Caco-2 (cell line): ENCODE results near the gene SIM2. TPM values are rescaled to one million over a fixed set of nuclear protein-coding genes. Genes with fewer than 3 reads are reported as not detected.

Experiments used
- BruUV-seq: library from RNA; stranded (reverse); fragments of 400-500 nt; replicated peaks from 2 replicates; lab custom pipeline; 2021; lab: Mats Ljungman, UMichigan
- CTCF ChIA-PET: fragments of 300-600 bp; sonication (Branson Sonifier 250); formaldehyde crosslinking; loops from one replicate; lab custom pipeline; 2022; ENCODE audit warnings: antibody characterized with exemption; lab: Charles Lee
- POLR2A ChIA-PET: fragments of 300-600 bp; sonication (Branson Sonifier 250); formaldehyde crosslinking; loops from one replicate; lab custom pipeline; 2022; ENCODE audit warnings: antibody characterized with exemption; lab: Charles Lee
- DNase-seq, 2 experiments: peaks; one replicate each; pipeline versions ENCODE4 v3.0.0 to v3.0.0-alpha.2; 2020 to 2022
- H3K27me3 ChIP-seq: replicated peaks from 2 replicates; pipeline ENCODE4 v1.6.0; 2011; ENCODE audit warnings: low read length; ENCODE audit not compliant: control insufficient read depth, insufficient read depth
- H3K36me3 ChIP-seq: 2 replicates; pipeline ENCODE4 v1.5.1; 2011; ENCODE audit warnings: low read length; ENCODE audit not compliant: control insufficient read depth, insufficient read depth
- H3K4me1 ChIP-seq: fragments of 250-450 bp; sonication (Bioruptor Pico); 2 replicates; pipeline ENCODE4 v1.5.1; 2020; ENCODE audit warnings: mild to moderate bottlenecking
- H3K4me3 ChIP-seq: 2 replicates; pipeline ENCODE4 v1.5.1; 2011; ENCODE audit warnings: low read depth, mild to moderate bottlenecking, control low read depth, low read length
- H3K9me3 ChIP-seq: fragments of 250-450 bp; sonication (Bioruptor Pico); 2 replicates; pipeline ENCODE4 v1.5.1; 2020; ENCODE audit warnings: mild to moderate bottlenecking, moderate library complexity
- H3K27ac Mint-ChIP-seq: one replicate; pipeline ENCODE4 v1.8.0; 2022; ENCODE audit warnings: mixed read lengths; ENCODE audit not compliant: unreplicated experiment
- H3K27me3 Mint-ChIP-seq: one replicate; pipeline ENCODE4 v1.8.0; 2022; ENCODE audit warnings: mixed read lengths; ENCODE audit not compliant: insufficient read depth, unreplicated experiment
- H3K36me3 Mint-ChIP-seq: one replicate; pipeline ENCODE4 v1.8.0; 2022; ENCODE audit warnings: mild to moderate bottlenecking, mixed read lengths; ENCODE audit not compliant: insufficient read depth, unreplicated experiment
- H3K4me1 Mint-ChIP-seq: one replicate; pipeline ENCODE4 v1.8.0; 2022; ENCODE audit warnings: low read depth, mixed read lengths; ENCODE audit not compliant: unreplicated experiment
- H3K4me3 Mint-ChIP-seq: one replicate; pipeline ENCODE4 v1.8.0; 2022; ENCODE audit warnings: mild to moderate bottlenecking, moderate library complexity, mixed read lengths; ENCODE audit not compliant: unreplicated experiment
- H3K9me3 Mint-ChIP-seq: one replicate; pipeline ENCODE4 v1.8.0; 2022; ENCODE audit warnings: mixed read lengths; ENCODE audit not compliant: unreplicated experiment
- CTCF ChIP-seq, 2 experiments: fragments of 200-600 bp in 1 of 2; IDR thresholded peaks; 1 replicate in 1 of 2; 2 replicates in 1 of 2; pipeline versions ENCODE4 v1.5.1 to v1.8.0; 2011 to 2022; ENCODE audit warnings: antibody characterized with exemption in 1 of 2, control low read depth in 1 of 2, inconsistent platforms in 1 of 2, low read depth in 1 of 2, low read length in 1 of 2, mild to moderate bottlenecking in 1 of 2, moderate library complexity in 1 of 2; ENCODE audit not compliant: insufficient read depth in 1 of 2, severe bottlenecking in 1 of 2, unreplicated experiment in 1 of 2
- intact Hi-C: fragments of 100-400 bp; cut with micrococcal nuclease; formaldehyde crosslinking; loops from one replicate; pipeline ENCODE4 v1.10.0; 2022; ENCODE audit not compliant: unreplicated experiment
- total RNA-seq: library from RNA; stranded (reverse); gene quantifications from 2 replicates; pipeline ENCODE4 v1.2.3, GENCODE V29; 2022

SIM2 gene
- total RNA-seq, 1 experiment from 2014 or later, result 9.4 TPM

- Mint-ChIP-seq H3K4me3 (no peak overlapping the region), H3K36me3 (no peaks in the 10 kb centered on the region), H3K4me1 (no peaks in the 10 kb centered on the region), H3K27ac (no peak overlapping the region), H3K9me3 (no peaks in the 10 kb centered on the region), H3K27me3 (no peaks in the 10 kb centered on the region)
- ChIA-PET CTCF (no interaction called here), POLR2A (no interaction called here)
- H3K4me1 ChIP-seq, result no peaks in the 10 kb centered on the region
- no peak overlapping the region for H3K4me3 ChIP-seq
- TF ChIP-seq CTCF (IDR thresholded peaks at IDR 0.05; ENCODE audit: insufficient read depth in 1 of 2, low read depth in 1 of 2, low read length in 1 of 2, severe bottlenecking in 1 of 2, unreplicated experiment in 1 of 2), result no peak
- no TSS peak for BruUV-seq
- no peaks in the 10 kb centered on the region for H3K9me3 ChIP-seq
- intact Hi-C loops, result no loop called here
- no peaks in the 10 kb centered on the region for H3K36me3 ChIP-seq
- DNase-seq, result no peak
- no peaks in the 10 kb centered on the region for H3K27me3 ChIP-seq
These were observed 75.1 kb downstream of the SIM2 start for GRCh38 chr21:36773995-36774394.

- no peaks in the 10 kb centered on the region for H3K27me3 ChIP-seq
- POLR2A ChIA-PET, result no interaction called here
- no peaks in the 10 kb centered on the region for H3K4me1 ChIP-seq
- no peaks in the 10 kb centered on the region for H3K36me3 Mint-ChIP-seq
- no peaks in the 10 kb centered on the region for H3K4me1 Mint-ChIP-seq
- H3K9me3 Mint-ChIP-seq, result peaks cover 15% of the 10 kb centered on the region
- no peak for DNase-seq
- no peak overlapping the region for H3K27ac Mint-ChIP-seq
- H3K4me3 ChIP-seq, result no peak overlapping the region
- H3K36me3 ChIP-seq, result no peaks in the 10 kb centered on the region
- H3K4me3 Mint-ChIP-seq, result no peak overlapping the region
- CTCF ChIA-PET, result interaction anchor here (1.6 kb wide), 1 partner anchor 147 kb away, joined by 3 read pairs; no protein-coding TSS in a partner anchor
- intact Hi-C loops, result no loop called here
- no TSS peak for BruUV-seq
- H3K27me3 Mint-ChIP-seq, result no peaks in the 10 kb centered on the region
- TF ChIP-seq CTCF (IDR thresholded peaks at IDR 0.05; ENCODE audit: insufficient read depth in 1 of 2, low read depth in 1 of 2, low read length in 1 of 2, severe bottlenecking in 1 of 2, unreplicated experiment in 1 of 2), result no peak
- H3K9me3 ChIP-seq, result 0 out of 2 replicates have a peak, but pooled peaks cover 3% of the 10 kb centered on the region
These were observed 78.2 kb downstream of the SIM2 start for GRCh38 chr21:36776981-36777617.

DNA sequence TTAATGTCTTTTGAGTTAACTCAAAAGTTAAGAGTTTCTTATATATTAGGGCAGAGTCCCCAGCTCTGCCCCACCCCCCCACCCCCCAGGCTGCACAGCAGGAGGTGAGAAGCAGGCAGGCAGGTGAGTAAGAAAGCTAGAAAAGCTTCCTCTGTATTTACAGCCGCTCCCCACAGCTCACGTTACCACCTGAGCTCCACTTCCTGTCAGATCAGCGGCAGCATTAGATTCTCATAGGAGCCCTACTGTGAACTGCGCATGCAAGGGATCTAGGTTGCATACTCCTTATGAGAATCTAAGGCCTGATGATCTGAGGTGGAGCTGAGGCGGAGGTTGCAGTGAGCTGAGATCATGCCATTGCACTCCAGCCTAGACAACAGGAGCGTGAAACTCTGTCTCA is 81.9 kb downstream of the SIM2 start:
- CTCF ChIA-PET, result no interaction called here
- Histone ChIP-seq H3K4me3 (no peak overlapping the region), H3K36me3 (no peaks in the 10 kb centered on the region), H3K4me1 (peaks cover 17% of the 10 kb centered on the region), H3K9me3 (0 out of 2 replicates have a peak, but pooled peaks cover 3% of the 10 kb centered on the region), H3K27me3 (no peaks in the 10 kb centered on the region)
- H3K9me3 Mint-ChIP-seq, result peaks cover 15% of the 10 kb centered on the region
- intact Hi-C loops, result no loop called here
- H3K4me3 Mint-ChIP-seq, result no peak overlapping the region
- H3K4me1 Mint-ChIP-seq, result no peaks in the 10 kb centered on the region
- no peak overlapping the region for H3K27ac Mint-ChIP-seq
- TF ChIP-seq CTCF (IDR thresholded peaks at IDR 0.05; ENCODE audit: insufficient read depth in 1 of 2, low read depth in 1 of 2, low read length in 1 of 2, severe bottlenecking in 1 of 2, unreplicated experiment in 1 of 2), result no peak
- H3K27me3 Mint-ChIP-seq, result no peaks in the 10 kb centered on the region
- POLR2A ChIA-PET, result no interaction called here
- BruUV-seq, result no TSS peak
- no peak for DNase-seq
- no peaks in the 10 kb centered on the region for H3K36me3 Mint-ChIP-seq
